ENCODE measurements around the gene TNFRSF11A. TPM values are rescaled to one million over a fixed set of nuclear protein-coding genes. Genes with fewer than 3 reads are reported as not detected.

TNFRSF11A gene
- total RNA-seq, 1 donor from 2014 or later, result 1.6 TPM

- DNase-seq, result no peak
- intact Hi-C loops (cut with micrococcal nuclease), result no loop called here
- H3K36me3 ChIP-seq, result peaks cover 65% of the 10 kb centered on the region
- H3K27me3 ChIP-seq (ENCODE audit: low read depth), result no peaks in the 10 kb centered on the region
- H3K27ac ChIP-seq (replicated peaks), result no peak overlapping the region
- no peak for TF ChIP-seq CTCF (IDR thresholded peaks at IDR 0.05; ENCODE audit: borderline replicate concordance)
- no peak overlapping the region for H3K4me3 ChIP-seq
- H3K9me3 ChIP-seq (replicated peaks), result no peaks in the 10 kb centered on the region
- peaks cover 2% of the 10 kb centered on the region for H3K4me1 ChIP-seq
These were observed 36.5 kb upstream of the TNFRSF11A start for GRCh38 chr18:62288665-62289008.

- no peaks in the 10 kb centered on the region for H3K27me3 ChIP-seq (ENCODE audit: low read depth)
- TF ChIP-seq CTCF (IDR thresholded peaks at IDR 0.05; ENCODE audit: borderline replicate concordance), result no peak
- H3K4me3 ChIP-seq, result no peak overlapping the region
- no peak overlapping the region for H3K27ac ChIP-seq (replicated peaks)
- no peak for DNase-seq
- intact Hi-C loops (cut with micrococcal nuclease), result no loop called here
- H3K36me3 ChIP-seq, result peaks cover 66% of the 10 kb centered on the region
- no peaks in the 10 kb centered on the region for H3K9me3 ChIP-seq (replicated peaks)
- H3K4me1 ChIP-seq, result no peaks in the 10 kb centered on the region
These were observed 36.1 kb upstream of the TNFRSF11A start for GRCh38 chr18:62289047-62289446.

GRCh38 chr18:62294073-62294472 lies 31.0 kb upstream of the TNFRSF11A start:
- DNase-seq, result no peak
- Histone ChIP-seq H3K27me3 (ENCODE audit: low read depth) (no peaks in the 10 kb centered on the region), H3K27ac (replicated peaks) (no peak overlapping the region), H3K4me1 (no peaks in the 10 kb centered on the region), H3K36me3 (peaks cover 57% of the 10 kb centered on the region), H3K9me3 (replicated peaks) (no peaks in the 10 kb centered on the region), H3K4me3 (no peak overlapping the region)
- intact Hi-C loops (cut with micrococcal nuclease), result no loop called here
- no peak for TF ChIP-seq CTCF (IDR thresholded peaks at IDR 0.05; ENCODE audit: borderline replicate concordance)

- intact Hi-C loops (cut with micrococcal nuclease), result no loop called here
- no peak overlapping the region for H3K4me3 ChIP-seq
These were observed 24.6 kb upstream of the TNFRSF11A start for GRCh38 chr18:62300359-62300963.

GRCh38 chr18:62301322-62301721 lies 23.8 kb upstream of the TNFRSF11A start:
- Histone ChIP-seq H3K4me1 (no peaks in the 10 kb centered on the region), H3K27ac (replicated peaks) (no peak overlapping the region), H3K36me3 (peaks cover 64% of the 10 kb centered on the region), H3K9me3 (replicated peaks) (no peaks in the 10 kb centered on the region), H3K4me3 (no peak overlapping the region), H3K27me3 (ENCODE audit: low read depth) (no peaks in the 10 kb centered on the region)
- TF ChIP-seq CTCF (IDR thresholded peaks at IDR 0.05; ENCODE audit: borderline replicate concordance), result no peak
- DNase-seq, result no peak
- intact Hi-C loops (cut with micrococcal nuclease), result no loop called here

More at GRCh38 chr18:62300359-62300963, 24.6 kb upstream of the TNFRSF11A start:
- no peaks in the 10 kb centered on the region for H3K9me3 ChIP-seq (replicated peaks)
- no peak for TF ChIP-seq CTCF (IDR thresholded peaks at IDR 0.05; ENCODE audit: borderline replicate concordance)
- H3K27ac ChIP-seq (replicated peaks), result no peak overlapping the region
- H3K27me3 ChIP-seq (ENCODE audit: low read depth), result no peaks in the 10 kb centered on the region
- peaks cover 55% of the 10 kb centered on the region for H3K36me3 ChIP-seq
- H3K4me1 ChIP-seq, result no peaks in the 10 kb centered on the region
- DNase-seq, result no peak

Measured in left ventricle myocardium inferior (tissue), 1 donor.